Measurements from ENCODE around the gene OLFML3.

OLFML3 gene

DNA sequence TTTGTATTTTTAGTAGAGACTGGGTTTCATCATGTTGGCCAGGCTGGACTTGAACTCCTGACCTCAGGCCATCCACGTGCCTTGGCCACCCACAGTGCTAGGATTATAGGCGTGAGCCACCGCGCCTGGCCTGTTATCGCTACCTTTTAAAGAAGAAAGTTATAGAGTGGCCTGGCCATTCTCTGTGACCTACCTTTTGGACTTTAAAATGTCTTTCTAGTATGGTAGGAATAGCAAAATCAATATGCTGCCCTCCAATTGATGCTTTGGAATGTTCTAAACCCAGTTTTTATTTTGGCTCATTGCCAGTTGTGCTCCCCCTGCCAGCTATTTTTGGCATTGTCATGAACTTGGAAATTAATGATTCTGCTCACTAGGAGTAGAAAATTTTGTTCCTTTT lies 30.3 kb upstream of the OLFML3 start:
- Histone ChIP-seq H3K36me3 (ENCODE audit: insufficient read depth, low read length) (peaks cover 40% of the 10 kb centered on the region; the same call in 1 of the 2 replicates), H3K4me3 (ENCODE audit: low read length, poor library complexity, severe bottlenecking) (no peak overlapping the region), H3K79me2 (ENCODE audit: insufficient read depth, low read length) (peaks cover 95% of the 10 kb centered on the region)

DNA sequence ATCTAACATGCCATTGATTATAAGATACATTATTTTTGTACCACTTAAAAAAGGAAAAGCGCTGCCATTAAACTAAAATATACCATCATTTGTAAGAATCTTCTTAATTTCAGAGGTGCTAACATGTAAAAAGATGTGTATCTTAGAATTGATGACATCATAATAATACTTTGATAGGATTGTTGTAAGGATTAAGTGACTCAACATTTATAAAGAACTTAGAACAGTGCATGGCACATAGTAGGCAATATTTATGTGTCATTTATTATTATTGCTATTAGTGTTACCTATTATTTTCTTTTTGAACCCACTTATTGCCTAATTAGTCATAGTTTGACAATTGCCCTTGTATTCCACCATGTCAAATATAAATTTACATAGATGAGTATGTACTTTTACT lies 28.4 kb upstream of the OLFML3 start:
- H3K79me2 ChIP-seq (ENCODE audit: insufficient read depth, low read length), result peaks cover 85% of the 10 kb centered on the region
- H3K4me2 ChIP-seq (ENCODE audit: low read depth, low read length, poor library complexity, severe bottlenecking), result no peak overlapping the region
- H3K36me3 ChIP-seq (ENCODE audit: insufficient read depth, low read length), result peaks cover 45% of the 10 kb centered on the region

More for the DNA sequence above, 30.3 kb upstream of the OLFML3 start:
- H4K20me1 ChIP-seq (ENCODE audit: insufficient read depth, low read length, poor library complexity, severe bottlenecking), result peaks cover 71% of the 10 kb centered on the region
- peaks cover 4% of the 10 kb centered on the region; the same call in 1 of the 2 replicates for H3F3A ChIP-seq (ENCODE audit: low read depth)
- H3K9me3 ChIP-seq (ENCODE audit: insufficient read depth, low read depth, low read length), result no peaks in the 10 kb centered on the region
- no peak overlapping the region for H3K4me2 ChIP-seq (ENCODE audit: low read depth, low read length, poor library complexity, severe bottlenecking)
- no peak overlapping the region for H3K9ac ChIP-seq (ENCODE audit: low read depth, low read length, poor library complexity, severe bottlenecking)
- H3K9me2 ChIP-seq (replicated peaks; ENCODE audit: low read depth, low read length), result no peaks in the 10 kb centered on the region
- H3K4me1 ChIP-seq (ENCODE audit: insufficient read depth, low read length, poor library complexity, severe bottlenecking), result peaks cover 30% of the 10 kb centered on the region
- no peaks in the 10 kb centered on the region for H3K27me3 ChIP-seq (ENCODE audit: insufficient read depth, low read length, poor library complexity, severe bottlenecking)
- no peak overlapping the region for H2AFZ ChIP-seq (ENCODE audit: low read length)
- TF ChIP-seq, protein P1, sequence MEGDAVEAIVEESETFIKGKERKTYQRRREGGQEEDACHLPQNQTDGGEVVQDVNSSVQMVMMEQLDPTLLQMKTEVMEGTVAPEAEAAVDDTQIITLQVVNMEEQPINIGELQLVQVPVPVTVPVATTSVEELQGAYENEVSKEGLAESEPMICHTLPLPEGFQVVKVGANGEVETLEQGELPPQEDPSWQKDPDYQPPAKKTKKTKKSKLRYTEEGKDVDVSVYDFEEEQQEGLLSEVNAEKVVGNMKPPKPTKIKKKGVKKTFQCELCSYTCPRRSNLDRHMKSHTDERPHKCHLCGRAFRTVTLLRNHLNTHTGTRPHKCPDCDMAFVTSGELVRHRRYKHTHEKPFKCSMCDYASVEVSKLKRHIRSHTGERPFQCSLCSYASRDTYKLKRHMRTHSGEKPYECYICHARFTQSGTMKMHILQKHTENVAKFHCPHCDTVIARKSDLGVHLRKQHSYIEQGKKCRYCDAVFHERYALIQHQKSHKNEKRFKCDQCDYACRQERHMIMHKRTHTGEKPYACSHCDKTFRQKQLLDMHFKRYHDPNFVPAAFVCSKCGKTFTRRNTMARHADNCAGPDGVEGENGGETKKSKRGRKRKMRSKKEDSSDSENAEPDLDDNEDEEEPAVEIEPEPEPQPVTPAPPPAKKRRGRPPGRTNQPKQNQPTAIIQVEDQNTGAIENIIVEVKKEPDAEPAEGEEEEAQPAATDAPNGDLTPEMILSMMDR (conservative IDR thresholded peaks at IDR 0.05; ENCODE audit: low read length), result peak; percentile 62
- no peak for TF ChIP-seq EZH2phosphoT487 (IDR thresholded peaks at IDR 0.05; ENCODE audit: borderline replicate concordance)

DNA sequence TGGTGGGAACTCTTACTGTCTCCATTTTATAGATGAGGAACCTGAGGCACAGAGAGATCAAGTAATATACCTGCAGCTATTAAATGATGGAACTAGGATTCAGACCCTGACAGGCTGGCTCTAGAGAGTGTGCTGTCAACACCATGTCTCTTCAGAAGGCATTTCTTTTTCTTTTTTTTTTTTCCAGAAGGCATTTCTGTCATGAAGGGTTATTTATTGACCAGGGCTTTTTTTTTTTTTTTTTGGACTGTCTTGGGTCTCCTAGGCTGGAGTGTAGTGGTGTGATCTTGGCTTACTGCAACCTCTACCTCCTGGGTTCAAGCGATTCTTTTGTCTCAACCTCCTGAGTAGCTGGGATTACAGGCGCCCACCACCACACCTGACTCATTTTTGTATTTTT lies 27.6 kb upstream of the OLFML3 start:
- TF ChIP-seq, protein P1 (conservative IDR thresholded peaks at IDR 0.05; ENCODE audit: low read length), result no peak
- no peak for TF ChIP-seq EZH2phosphoT487 (IDR thresholded peaks at IDR 0.05; ENCODE audit: borderline replicate concordance)
- Histone ChIP-seq H3K4me3 (ENCODE audit: low read length, poor library complexity, severe bottlenecking) (no peak overlapping the region), H3K9me3 (ENCODE audit: insufficient read depth, low read depth, low read length) (no peaks in the 10 kb centered on the region), H3K9ac (ENCODE audit: low read depth, low read length, poor library complexity, severe bottlenecking) (no peak overlapping the region), H3K36me3 (ENCODE audit: insufficient read depth, low read length) (peaks cover 51% of the 10 kb centered on the region), H3K79me2 (ENCODE audit: insufficient read depth, low read length) (peaks cover 77% of the 10 kb centered on the region), H3K27me3 (ENCODE audit: insufficient read depth, low read length, poor library complexity, severe bottlenecking) (no peaks in the 10 kb centered on the region), H2AFZ (ENCODE audit: low read length) (no peak overlapping the region), H4K20me1 (ENCODE audit: insufficient read depth, low read length, poor library complexity, severe bottlenecking) (peaks cover 53% of the 10 kb centered on the region), H3F3A (ENCODE audit: low read depth) (peaks cover 4% of the 10 kb centered on the region; the same call in 1 of the 2 replicates), H3K4me2 (ENCODE audit: low read depth, low read length, poor library complexity, severe bottlenecking) (no peak overlapping the region), H3K9me2 (replicated peaks; ENCODE audit: low read depth, low read length) (no peaks in the 10 kb centered on the region), H3K4me1 (ENCODE audit: insufficient read depth, low read length, poor library complexity, severe bottlenecking) (peaks cover 19% of the 10 kb centered on the region)

More for the DNA sequence above, 28.4 kb upstream of the OLFML3 start:
- Histone ChIP-seq H3K4me3 (ENCODE audit: low read length, poor library complexity, severe bottlenecking) (no peak overlapping the region), H3K27me3 (ENCODE audit: insufficient read depth, low read length, poor library complexity, severe bottlenecking) (no peaks in the 10 kb centered on the region), H3K4me1 (ENCODE audit: insufficient read depth, low read length, poor library complexity, severe bottlenecking) (peaks cover 27% of the 10 kb centered on the region), H4K20me1 (ENCODE audit: insufficient read depth, low read length, poor library complexity, severe bottlenecking) (peaks cover 61% of the 10 kb centered on the region), H3K9ac (ENCODE audit: low read depth, low read length, poor library complexity, severe bottlenecking) (no peak overlapping the region), H3F3A (ENCODE audit: low read depth) (peaks cover 4% of the 10 kb centered on the region; the same call in 1 of the 2 replicates), H2AFZ (ENCODE audit: low read length) (no peak overlapping the region), H3K9me2 (replicated peaks; ENCODE audit: low read depth, low read length) (no peaks in the 10 kb centered on the region), H3K9me3 (ENCODE audit: insufficient read depth, low read depth, low read length) (no peaks in the 10 kb centered on the region)
- TF ChIP-seq, protein P1 (conservative IDR thresholded peaks at IDR 0.05; ENCODE audit: low read length), result no peak
- no peak for TF ChIP-seq EZH2phosphoT487 (IDR thresholded peaks at IDR 0.05; ENCODE audit: borderline replicate concordance)

All from Loucy (cell line).